ENCODE data around the gene KIF6.

- TF ChIP-seq CTCF (IDR thresholded peaks at IDR 0.05; ENCODE audit: insufficient read depth, low read depth, low read length) (no peak), EZH2 (IDR thresholded peaks at IDR 0.05; ENCODE audit: insufficient read depth, low read length) (no peak)
Observed at GRCh38 chr6:39496915-39497314, 228.3 kb downstream of the KIF6 start.
